DMS114 treated with DMSO at 0.1 percent for 48 hours (cell line): ENCODE measurements around the gene CNTNAP1.
A peak's percentile ranks its signal among the peaks of the same experiment; 100 is the strongest.
"Not testable (repeated sequence)": the region's sequence is repeated elsewhere in the genome, so short reads cannot be mapped to it uniquely, and the experiment has no call there.

Source experiments
- DNase-seq: peaks from one replicate; lab custom pipeline; 2025; ENCODE audit not compliant: unreplicated experiment; lab: John Stamatoyannopoulos, UW

CNTNAP1 gene

DNA sequence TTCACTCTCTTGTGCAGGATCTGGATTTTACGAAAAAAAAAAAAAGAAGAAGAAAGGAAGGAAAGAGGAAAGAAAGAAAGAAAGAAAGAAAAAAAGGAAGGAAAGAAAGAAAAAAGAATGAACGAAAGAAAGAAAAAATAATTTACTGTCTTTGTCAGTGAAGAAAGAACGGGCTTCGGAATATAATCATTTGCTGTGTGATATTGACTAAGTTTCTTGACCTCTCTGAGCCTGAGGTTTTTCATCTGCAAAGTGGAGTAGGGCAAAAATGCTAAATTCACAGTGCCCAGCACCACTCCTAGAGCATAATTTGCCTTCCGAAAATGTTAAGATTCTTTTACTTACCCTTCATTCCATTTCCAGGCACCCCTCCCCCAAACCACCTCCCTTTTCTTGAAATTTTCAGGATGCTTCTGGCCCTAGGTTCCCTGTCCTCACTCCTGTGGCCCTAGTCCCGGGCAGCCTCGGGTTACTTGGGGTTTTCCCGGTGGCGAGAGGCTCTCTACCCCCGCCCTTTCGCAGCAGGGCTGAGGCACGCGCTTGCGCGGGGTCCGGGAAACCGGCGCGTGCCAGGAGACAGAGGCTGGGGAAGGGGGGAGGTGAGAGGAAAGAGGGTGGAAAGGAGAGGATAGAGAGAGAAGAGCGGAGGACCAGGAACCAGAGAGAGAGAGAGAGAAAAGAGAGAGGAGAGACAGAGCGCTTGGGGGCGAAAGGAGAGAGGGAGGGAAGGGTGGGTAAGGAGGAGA lies at the start of gene CNTNAP1:
CNTNAP1 (plus strand) TSS at position 556 of the 746 bp plus-strand sequence. CDS start 299 bp downstream, outside the sequence.
- DNase-seq = peak; percentile 30

DNA sequence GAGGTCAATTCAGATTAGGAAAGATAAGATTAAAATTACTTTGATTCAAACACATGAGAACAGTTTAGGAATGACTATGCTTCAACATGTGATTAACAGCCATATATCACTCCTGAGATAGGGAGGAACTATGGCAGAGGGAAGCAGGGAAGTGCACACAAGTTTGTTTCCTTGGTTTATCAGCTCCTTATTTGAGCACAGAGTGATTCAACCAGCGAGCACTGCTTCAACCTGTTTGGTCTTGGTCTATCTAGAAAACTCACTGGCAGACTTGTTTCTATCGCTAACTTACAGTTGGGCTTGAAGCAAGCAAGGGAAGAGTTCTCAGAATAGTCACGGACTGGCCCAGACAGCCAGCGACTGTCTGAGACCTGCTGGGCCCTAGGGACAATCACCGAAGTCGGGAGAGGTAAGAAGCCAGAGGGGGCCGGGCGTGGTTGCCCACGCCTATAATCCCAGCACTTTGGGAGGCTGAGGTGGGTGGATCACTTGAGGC lies 49.3 kb upstream of the CNTNAP1 start:
- no peak for DNase-seq

DNA sequence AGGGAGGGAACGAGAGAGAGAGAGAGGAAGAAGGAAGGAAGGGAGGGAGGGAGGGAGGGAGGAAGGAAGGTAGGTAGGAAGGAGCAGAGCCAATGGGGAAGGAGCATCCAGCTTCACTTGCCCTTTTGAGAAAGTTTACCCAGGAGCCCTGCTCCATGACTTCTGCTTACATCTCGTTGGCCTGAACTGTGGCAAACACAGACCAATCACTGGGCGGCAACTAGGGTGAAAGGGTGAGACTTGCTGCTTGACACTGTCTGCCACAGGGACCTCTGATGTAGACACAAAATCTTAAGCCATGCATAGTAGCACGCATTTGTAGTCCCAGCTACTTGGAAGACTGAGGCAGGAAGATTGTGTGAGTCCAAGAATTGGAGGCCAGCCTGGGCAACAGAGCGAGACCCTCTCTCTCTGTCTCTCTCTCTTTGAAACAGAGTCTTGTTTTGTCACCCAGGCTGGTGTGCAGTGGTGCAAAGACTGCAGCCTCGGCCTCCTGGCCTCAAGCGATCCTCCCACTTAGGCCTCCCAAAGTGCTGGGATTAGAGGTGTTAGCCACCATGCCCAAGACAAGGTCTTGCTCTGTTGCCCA lies 42.7 kb upstream of the CNTNAP1 start:
- no peak for DNase-seq

DNA sequence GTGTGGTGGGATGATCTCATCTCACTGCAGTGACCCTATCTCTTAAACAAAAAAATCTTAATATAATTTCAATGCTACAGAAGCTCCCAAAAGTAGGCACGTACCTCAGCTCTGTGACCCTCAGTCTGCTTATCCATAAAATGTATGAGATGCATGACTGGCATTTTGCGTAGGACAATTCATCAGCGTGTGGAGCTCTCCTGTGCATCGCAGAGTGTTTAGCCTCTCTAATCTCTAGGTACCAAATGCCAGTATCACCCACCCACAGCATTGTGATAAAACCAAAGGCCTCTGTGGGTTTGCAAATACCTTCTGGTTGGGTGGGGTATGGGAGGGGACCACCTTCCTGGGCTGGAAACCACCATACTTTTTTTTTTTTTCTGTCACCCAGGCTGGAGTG lies 42.2 kb upstream of the CNTNAP1 start:
- DNase-seq = no peak

DNA sequence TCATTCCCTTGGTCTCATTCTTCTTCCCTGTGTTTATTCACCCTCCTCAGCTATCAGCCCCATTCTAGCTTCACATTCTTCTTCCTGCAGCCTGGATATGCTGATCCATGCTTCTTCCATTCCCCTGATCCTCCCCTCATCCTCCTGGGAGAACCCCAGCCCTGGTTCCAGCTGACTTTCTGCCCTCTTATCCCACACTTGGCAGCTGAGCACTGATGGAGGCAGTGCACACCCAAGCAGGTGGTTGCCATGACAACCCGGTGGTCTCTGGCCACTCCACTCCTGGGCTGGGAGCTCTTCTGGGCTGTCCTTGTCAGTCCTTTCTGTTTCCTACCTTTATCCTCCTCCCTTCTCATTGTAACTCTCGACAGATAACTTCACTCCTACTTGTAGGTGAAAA lies 40.0 kb upstream of the CNTNAP1 start:
- DNase-seq = no peak

DNA sequence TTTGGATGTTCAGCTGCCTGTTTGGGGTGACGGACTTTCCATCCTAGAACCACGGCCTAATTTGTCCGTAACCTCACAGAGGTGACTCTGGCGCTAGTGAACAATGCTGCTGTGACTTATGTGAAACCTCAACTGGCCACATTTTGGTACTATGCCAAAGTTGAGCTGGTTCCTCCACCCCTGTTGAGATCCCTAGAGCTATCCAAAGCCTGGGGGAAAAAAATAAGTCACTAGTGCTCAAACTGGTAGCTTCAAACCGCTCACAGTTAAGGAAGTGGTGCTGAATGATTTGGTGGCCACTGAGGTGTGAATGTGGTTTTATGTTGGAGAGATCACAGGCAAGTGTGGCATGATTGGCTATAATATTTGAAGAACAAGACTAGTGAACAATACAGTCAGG lies 34.6 kb upstream of the CNTNAP1 start:
- DNase-seq = no peak

DNA sequence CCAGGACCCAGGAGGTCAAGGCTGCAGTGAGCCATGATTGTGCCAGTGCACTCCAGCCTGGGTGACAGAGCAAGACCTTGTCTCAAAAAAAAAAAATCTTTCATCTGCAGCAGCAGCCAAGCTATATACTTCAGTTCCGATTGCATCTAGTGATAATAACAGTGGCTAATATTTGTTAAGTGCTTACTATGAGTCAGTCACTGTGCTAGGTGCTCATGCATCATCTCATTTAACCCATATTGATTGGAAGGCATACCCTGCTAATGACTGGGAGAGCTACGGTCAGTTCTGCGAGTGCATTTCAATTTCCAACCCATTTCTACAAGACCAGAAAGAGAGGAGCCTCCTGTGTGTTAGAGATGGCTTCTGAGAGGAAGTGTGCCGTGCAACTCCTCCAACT lies 30.9 kb upstream of the CNTNAP1 start:
- no peak for DNase-seq

DNA sequence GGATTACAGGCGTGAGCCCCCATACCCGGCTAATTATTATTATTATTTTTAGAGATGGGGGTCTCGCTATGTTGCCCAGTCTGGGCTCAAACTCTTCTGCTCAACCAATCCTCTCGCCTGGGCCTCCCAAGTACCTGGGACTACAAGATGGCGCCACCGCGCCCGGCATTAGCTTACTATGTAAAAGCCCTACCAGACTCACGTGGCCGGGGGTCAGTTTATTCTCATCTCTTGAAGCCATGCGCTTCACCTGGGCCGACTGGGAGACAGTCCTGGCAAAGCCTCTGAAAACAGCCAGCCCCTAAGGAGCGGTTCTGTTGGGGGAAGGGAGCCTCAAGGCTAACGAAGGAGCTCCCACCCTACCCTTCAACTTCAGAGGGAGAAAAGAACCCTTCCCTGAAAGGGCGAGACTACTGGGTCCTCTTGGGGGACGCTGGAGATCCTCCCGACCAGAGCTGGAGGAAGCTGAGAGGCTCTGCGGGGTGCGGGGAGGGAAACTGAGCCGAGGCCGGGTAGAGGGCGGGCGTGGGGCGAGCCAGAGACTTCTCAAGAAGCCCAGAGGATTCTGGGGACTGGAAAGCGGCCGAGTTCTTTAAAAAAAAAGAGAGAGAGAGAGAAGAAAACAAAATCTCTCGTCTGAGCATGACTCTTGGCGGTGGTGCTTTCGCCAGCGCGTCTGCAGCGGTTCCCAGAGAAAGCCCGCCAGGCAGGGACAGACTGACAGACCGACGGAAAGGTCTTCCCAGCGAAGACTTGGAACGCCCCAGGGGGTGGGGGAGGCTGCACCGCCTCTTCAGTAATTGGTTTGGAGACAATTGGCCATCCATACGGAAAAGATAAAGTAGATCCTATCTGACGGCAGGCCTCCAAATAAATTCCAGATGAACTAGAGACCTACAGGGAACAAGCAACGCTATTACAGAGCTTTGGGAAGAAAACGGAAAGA lies 28.9 kb upstream of the CNTNAP1 start:
- peak; percentile 57 for DNase-seq

DNA sequence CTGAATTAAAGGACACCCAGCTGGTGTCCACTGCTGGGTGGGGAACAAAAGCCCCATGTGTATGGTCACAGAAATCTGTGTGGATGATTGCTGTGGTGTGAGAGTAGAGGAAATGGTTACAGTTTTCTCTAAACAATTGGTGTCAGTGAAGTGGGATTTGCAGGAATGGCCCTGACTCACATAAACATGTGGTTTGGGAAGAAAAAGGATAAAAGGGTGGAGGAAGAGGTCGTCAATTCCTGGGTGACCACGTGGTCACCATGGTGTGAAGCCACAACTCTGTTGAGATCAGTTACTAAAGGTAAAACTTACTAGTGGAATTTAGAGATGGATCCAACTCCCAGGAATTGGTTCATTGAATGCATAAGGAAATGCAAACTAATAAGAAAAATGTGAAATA lies 26.8 kb upstream of the CNTNAP1 start:
- no peak for DNase-seq

DNA sequence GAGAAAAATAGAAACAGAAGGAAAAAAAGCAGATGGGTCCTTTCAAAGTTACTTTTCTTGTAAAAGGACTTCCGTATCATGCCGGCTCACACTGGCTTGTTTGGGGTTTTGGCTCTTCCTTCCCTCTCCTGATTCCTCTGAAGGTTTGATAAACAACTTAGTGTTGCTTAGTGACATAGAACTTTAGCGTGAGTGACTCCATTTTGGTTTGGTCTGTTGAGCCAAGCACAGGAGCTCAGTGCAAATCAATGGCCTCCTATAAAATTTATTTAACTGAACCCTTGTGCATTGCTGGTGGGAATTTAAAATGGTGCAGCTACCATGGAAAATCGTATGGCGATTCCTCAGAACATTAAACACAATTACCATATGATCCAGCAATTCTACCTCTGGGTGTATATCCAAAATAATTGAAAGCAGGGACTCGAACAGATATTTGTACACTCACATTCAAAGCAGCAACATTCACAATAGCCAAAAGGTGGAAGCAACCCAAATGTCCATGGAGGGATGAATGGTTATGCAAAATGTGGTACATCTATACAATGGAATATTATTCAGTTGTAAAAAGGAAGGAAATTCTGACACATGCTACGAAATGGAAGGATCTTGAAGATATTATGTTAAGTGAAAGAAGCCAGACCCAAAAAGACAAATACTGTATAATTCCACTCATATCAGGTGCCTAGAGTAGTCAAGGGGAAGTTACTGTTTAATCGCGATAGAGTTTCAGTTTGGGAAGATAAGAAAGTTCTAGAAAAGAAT lies 24.3 kb upstream of the CNTNAP1 start:
- no peak for DNase-seq

DNA sequence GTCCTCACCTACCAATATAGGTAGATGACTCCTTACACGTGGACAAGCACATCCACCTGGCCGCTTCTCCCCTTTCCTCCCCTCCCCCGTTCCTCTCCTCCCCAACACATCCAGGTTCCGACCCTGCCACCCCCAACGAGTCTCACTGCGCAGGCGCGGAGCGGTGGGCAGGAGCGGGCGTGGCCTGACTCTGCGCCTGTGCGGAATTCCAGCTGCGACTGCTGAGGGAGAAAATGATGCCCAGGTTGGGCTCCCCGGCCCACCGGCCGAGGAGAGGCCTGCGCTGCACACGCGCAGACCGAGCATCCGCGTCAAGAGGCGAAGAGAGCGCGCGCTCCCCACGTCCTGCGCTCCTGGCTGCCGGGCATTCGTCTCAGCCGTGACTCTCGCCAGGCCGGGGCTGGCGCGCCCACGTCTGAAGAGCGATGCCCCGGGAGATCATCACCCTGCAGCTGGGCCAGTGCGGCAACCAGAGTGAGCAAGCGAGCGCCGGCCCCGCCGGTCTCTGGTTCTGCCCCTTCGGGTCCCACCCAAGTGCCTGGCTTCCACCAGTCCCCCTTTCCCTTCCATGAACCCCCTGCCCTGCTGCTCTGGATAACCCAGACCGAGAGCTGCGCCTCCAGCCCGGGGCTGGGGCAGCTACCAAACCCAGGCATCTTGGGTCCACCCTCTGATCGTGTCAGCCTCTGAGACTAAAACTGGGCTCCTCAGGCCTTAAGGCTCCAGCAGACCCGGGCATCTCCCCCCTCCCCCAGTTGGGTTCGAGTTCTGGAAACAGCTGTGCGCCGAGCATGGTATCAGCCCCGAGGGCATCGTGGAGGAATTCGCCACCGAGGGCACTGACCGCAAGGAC lies 23.0 kb upstream of the CNTNAP1 start, which contains the start of gene TUBG2:
TUBG2 (plus strand) TSS at position 206 of the 853 bp plus-strand sequence; CDS start at position 426, 220 bp downstream.
- peak; percentile 74 for DNase-seq

DNA sequence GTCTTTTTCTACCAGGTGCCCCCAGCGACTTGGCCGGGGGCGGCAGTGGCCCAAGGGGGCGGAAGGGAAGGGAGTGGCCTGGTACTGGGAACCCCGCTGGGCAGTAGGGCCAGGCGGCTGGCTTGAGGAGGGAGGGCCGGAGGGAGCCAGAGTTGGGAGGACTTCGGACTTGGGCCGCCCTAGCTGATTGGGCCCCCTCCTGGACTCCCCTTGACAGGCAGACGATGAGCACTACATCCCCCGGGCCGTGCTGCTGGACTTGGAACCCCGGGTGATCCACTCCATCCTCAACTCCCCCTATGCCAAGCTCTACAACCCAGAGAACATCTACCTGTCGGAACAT lies 22.4 kb upstream of the CNTNAP1 start:
- not testable (repeated sequence) for DNase-seq

DNA sequence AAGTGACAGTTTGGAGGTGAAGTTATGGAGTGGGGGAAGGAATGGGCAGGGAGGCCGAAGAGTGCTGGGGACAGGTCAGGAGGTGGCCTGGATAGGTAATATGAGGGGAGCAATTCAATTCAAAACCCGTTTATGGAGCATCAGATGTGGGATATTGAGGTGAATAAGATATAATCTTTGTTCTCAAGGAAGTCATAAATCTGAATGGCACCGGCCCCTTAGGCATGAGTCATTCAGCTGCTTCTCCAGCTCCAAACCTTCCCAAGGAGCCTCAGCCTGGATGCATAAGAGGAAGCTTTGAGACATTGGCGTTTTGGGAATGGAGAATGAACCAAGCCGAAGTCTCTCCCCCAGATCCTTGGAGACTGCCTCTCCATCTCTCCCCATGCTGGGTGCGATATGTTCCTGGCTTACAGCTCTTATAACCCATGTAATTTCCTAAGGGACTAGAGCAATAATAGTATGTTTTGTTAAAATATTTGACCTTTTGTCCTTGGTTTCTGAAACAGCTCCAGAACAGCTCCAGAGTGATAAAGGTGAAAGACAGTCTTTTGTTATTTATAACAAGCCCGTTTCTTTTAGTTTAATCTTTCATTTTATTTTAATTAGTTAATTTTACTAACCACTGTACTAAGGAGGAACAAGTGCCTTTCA lies 21.5 kb upstream of the CNTNAP1 start:
- DNase-seq = no peak

DNA sequence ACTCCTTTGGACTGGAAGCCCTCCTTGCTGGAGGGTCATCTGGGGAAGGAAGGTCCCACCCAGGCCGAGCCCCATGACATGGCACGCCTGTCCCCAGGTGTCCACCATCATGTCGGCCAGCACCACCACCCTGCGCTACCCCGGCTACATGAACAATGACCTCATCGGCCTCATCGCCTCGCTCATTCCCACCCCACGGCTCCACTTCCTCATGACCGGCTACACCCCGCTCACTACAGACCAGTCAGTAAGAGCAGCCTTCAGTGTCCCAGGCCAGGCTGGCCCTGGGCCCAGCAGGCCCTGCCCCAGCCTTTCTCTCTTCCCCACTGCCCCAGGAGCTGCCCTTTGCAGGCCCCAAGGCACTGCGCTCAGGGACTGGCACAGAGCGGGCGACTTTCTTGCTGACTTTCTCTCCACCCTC lies 16.7 kb upstream of the CNTNAP1 start:
- DNase-seq = no peak

DNA sequence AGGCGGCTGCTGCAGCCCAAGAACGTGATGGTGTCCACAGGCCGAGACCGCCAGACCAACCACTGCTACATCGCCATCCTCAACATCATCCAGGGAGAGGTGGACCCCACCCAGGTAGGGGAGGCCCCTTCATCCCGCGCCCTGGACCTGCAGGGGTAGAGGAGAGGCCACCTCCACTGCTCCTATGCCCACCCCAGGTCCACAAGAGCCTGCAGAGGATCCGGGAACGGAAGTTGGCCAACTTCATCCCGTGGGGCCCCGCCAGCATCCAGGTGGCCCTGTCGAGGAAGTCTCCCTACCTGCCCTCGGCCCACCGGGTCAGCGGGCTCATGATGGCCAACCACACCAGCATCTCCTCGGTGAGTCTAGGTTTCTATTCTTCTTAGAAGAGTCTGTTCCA lies 16.2 kb upstream of the CNTNAP1 start:
- DNase-seq = not testable (repeated sequence)

DNA sequence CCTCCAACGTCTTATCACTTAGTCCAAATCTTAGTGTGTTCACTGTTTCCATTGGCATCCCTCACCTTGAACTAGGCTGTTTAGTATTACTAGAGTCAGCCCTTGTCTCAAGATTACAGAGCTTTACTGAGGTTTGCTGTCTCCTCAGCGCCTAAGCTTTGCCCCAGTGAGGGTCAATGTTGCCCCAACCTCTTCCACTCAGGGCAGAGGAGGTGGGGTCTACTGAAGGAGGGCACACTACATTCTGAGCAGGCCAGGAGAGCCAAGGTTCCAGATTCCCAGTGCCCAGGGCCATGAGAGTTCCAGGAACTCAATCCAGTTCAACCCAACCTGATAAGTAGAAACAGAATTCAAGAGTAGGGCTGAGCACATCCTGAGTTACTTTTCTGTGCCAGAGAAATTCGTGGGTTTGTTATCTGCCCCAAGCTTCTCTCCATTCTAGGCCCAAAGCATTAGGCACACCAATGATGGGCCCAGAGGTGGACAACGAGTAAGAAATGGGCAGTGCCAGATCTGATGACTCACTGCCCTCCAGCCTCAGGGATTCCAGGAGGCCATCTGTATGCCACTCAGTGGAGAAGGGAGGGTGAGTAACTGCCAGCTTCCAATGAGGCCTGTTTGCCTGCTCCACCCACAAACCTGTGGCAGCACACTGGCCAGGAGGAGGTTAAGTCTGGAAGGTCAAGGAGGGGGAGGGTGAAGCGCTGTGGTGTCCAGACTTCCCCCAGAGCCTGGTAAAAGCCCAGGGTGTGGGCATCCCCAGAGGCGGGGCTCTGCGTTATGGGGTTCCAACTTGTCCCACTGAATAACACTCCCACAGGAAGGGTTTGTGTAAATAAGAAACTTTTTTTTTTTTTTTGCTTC lies 15.0 kb upstream of the CNTNAP1 start:
- DNase-seq = no peak

DNA sequence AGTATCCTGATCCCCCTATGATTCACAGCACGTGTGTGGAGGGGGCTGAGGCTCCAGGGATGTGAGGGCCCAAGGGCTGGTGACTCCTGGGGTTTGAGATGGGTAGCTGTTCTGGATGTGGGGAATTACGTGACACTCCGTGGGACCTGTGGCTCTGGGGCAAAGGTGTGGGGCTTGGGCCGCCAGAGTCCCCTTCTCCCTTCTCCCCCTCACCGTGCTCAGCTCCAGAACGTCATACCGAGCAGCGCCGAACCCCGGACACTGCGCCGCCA lies 12.7 kb upstream of the CNTNAP1 start:
- no peak for DNase-seq

DNA sequence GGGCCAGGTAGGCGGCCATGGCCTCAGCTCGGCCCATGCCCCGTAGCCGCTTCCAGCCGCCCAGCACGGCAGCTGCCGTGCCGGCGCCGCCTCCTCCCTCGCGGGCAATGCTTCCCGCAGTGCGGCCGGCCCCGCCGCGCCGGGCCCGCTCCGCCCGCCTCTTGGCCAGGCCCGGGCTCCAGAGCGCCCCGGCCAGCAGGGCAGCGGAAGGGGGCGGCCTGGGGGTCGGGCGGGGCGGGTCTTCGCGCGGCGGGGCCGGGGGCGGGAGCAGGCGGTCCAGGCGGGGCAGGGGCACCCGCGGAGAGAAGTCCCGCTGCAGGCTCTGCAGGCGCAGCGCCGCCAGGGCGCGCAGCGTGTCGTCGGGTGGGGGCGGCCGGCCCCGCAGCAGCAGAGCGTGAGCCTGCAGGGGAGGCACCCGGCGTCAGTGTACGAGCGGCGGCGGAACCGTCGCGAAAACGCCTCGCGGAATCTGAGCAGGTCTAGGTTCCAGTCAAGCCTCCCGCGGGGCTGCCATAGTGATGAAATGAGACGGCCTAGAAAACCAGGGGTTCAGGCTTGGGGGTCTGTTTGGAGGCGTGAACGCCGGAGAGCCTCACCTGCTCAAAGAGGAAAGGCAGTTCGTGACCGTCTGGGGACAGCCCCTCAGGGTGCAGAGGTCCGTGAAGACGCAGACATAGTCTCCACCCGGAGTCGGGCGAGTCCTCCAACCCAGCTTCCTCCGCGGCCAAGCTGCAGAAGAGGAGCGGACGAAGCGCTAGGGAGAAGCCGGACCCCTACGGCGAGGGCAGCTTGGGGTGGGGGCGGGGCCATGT lies 12.1 kb upstream of the CNTNAP1 start:
- no peak for DNase-seq
